Transverse colon (tissue), 4 donors: ENCODE data around the gene TOMM40. TPM values are rescaled to one million over a fixed set of nuclear protein-coding genes. Genes with fewer than 3 reads are reported as not detected.

Experiments used
- DNase-seq: peaks from one replicate; pipeline ENCODE4 v3.0.0-alpha.2; 2019
- H3K27ac ChIP-seq, 4 donors: fragments of 200-600 bp; sonication (generic); 2 replicates each; pipeline ENCODE4 v1.5.1; 2016 to 2018; ENCODE audit warnings: inconsistent platforms in 4 of 4
- H3K27me3 ChIP-seq: fragments of 200-600 bp; sonication (generic); 2 replicates; pipeline ENCODE4 v1.5.1; 2017; ENCODE audit warnings: inconsistent platforms
- H3K36me3 ChIP-seq, 4 donors: fragments of 200-600 bp; sonication (generic); 2 replicates each; pipeline ENCODE4 v1.5.1; 2017 to 2019; ENCODE audit warnings: inconsistent platforms in 4 of 4
- H3K4me1 ChIP-seq, 4 donors: fragments of 200-600 bp; sonication (generic); 2 replicates each; pipeline ENCODE4 v1.5.1; 2017 to 2020; ENCODE audit warnings: inconsistent platforms in 4 of 4
- H3K4me3 ChIP-seq, 4 donors: fragments of 200-600 bp; sonication (generic); 1 replicate in 1 of 4; 2 replicates in 3 of 4; pipeline versions ENCODE4 v1.5.1 to v1.6.1; 2017 to 2019; ENCODE audit warnings: inconsistent platforms in 4 of 4
- H3K9me3 ChIP-seq, 2 donors: fragments of 200-600 bp; sonication (generic); 2 replicates each; pipeline ENCODE4 v1.5.1; 2017 to 2019; ENCODE audit warnings: inconsistent platforms in 2 of 2
- CTCF ChIP-seq, 5 experiments: fragments of 200-600 bp in 3 of 5; fragments of 450-650 bp in 2 of 5; sonication (generic) in 3 of 5; IDR thresholded peaks; 1 replicate in 2 of 5; 2 replicates in 3 of 5; pipeline ENCODE4 v1.5.1; 2016 to 2017; ENCODE audit warnings: antibody characterized with exemption in 5 of 5, inconsistent platforms in 3 of 5, mild to moderate bottlenecking in 2 of 5, moderate library complexity in 1 of 5
- EP300 ChIP-seq: sonication (generic); formaldehyde crosslinking; IDR thresholded peaks from one replicate; pipeline ENCODE4 v1.6.1; 2017; ENCODE audit warnings: antibody characterized with exemption, low read depth
- POLR2A ChIP-seq: fragments of 450-650 bp; IDR thresholded peaks from one replicate; pipeline ENCODE4 v1.6.1; 2016; ENCODE audit warnings: antibody characterized with exemption, mild to moderate bottlenecking, moderate library complexity
- POLR2AphosphoS5 ChIP-seq, 3 donors: sonication (generic); formaldehyde crosslinking; IDR thresholded peaks; one replicate each; pipeline ENCODE4 v1.6.1; 2016; ENCODE audit warnings: antibody characterized with exemption in 3 of 3
- WGBS, 2 donors: methylation state at CpG; one replicate each; pipeline ENCODE4 v1.1.5; 2018; ENCODE audit warnings: low coverage in 1 of 2; 5-methylcytosine and 5-hydroxymethylcytosine counted together
- in situ Hi-C, 4 donors: fragments of 200-750 bp; cut with MboI; loops; one replicate each; pipeline versions ENCODE4 v1.15.0 to v1.15.1; 2017; ENCODE audit warnings: low sequenced_read_pairs in 3 of 4, low pct_ligation_motif_present in 1 of 4, low pct_unique_long_range_greater_than_20kb in 1 of 4
- intact Hi-C: fragments of 100-400 bp; cut with DNase I; formaldehyde crosslinking; loops from one replicate; pipeline ENCODE4 v1.15.1; 2023; ENCODE audit warnings: low total_unique reads
- total RNA-seq, 4 donors: library from RNA; depleted of rRNA; stranded (reverse); fragments of >200 nt; gene quantifications; one replicate each; pipeline ENCODE4 v1.1.0, GENCODE V29; 2016

Gene TOMM40
- total RNA-seq, 4 donors from 2014 or later, result 36.0 to 101 (median 53.8) TPM

- no peak for TF ChIP-seq POLR2AphosphoS5 (IDR thresholded peaks at IDR 0.05)
- no peak for TF ChIP-seq POLR2A
- no peak for TF ChIP-seq EP300
- no peak for TF ChIP-seq CTCF (IDR thresholded peaks at IDR 0.05)
- WGBS, 2 donors, result 75 to 79% methylated on average over 2 to 10 of the region's 10 CpGs
- intact Hi-C loops, result loop anchor here (5.0 kb wide), 1 partner anchor 37 kb away; the partner anchor contains the start of gene APOE
- H3K36me3 ChIP-seq, result no peaks in the 10 kb centered on the region
- H3K9me3 ChIP-seq, result no peaks in the 10 kb centered on the region
- in situ Hi-C loops, result no loop called here
- peak; percentile 60 for DNase-seq
- H3K4me1 ChIP-seq, result no peaks in the 10 kb centered on the region
- no peak overlapping the region for H3K4me3 ChIP-seq
- H3K27me3 ChIP-seq, result no peaks in the 10 kb centered on the region
- no peak overlapping the region for H3K27ac ChIP-seq
Observed at GRCh38 chr19:44943801-44944249, 52.8 kb downstream of the TOMM40 start.

GRCh38 chr19:44947041-44947581 is 56.1 kb downstream of the TOMM40 start:
- Histone ChIP-seq H3K4me3 (no peak overlapping the region), H3K27me3 (no peaks in the 10 kb centered on the region), H3K36me3 (peaks cover 0 to 7% (median 0%) of the 10 kb centered on the region in 4 donors), H3K9me3 (no peaks in the 10 kb centered on the region), H3K27ac (no peak overlapping the region), H3K4me1 (peaks cover 0 to 7% (median 2%) of the 10 kb centered on the region in 4 donors)
- intact Hi-C loops (no loop called here), in situ Hi-C loops (no loop called here)
- TF ChIP-seq POLR2AphosphoS5 (IDR thresholded peaks at IDR 0.05) (no peak), CTCF (IDR thresholded peaks at IDR 0.05) (no peak), EP300 (no peak), POLR2A (no peak)
- 89 to 90% methylated on average over 11 to 13 of the region's 13 CpGs for WGBS, 2 donors
- no peak for DNase-seq

- intact Hi-C loops, result no loop called here
- H3K27ac ChIP-seq, result no peak overlapping the region
- TF ChIP-seq POLR2A (no peak), EP300 (no peak), CTCF (IDR thresholded peaks at IDR 0.05) (no peak), POLR2AphosphoS5 (IDR thresholded peaks at IDR 0.05) (no peak)
- H3K36me3 ChIP-seq, result peaks cover 0 to 7% (median 0%) of the 10 kb centered on the region in 4 donors
- H3K9me3 ChIP-seq, result no peaks in the 10 kb centered on the region
- H3K4me3 ChIP-seq, result no peak overlapping the region
- H3K4me1 ChIP-seq, result peaks cover 0 to 7% (median 2%) of the 10 kb centered on the region in 4 donors
- no peak for DNase-seq
- in situ Hi-C loops, result no loop called here
- H3K27me3 ChIP-seq, result no peaks in the 10 kb centered on the region
- WGBS, 2 donors, result 85% methylated on average over 5 of the region's 5 CpGs; no CpG with 5 or more reads in 1 of the 2 donors
Observed at GRCh38 chr19:44948237-44948636, 57.2 kb downstream of the TOMM40 start.

GRCh38 chr19:44948763-44949374 is 57.8 kb downstream of the TOMM40 start:
- Histone ChIP-seq H3K27ac (no peak overlapping the region), H3K36me3 (peaks cover 0 to 7% (median 0%) of the 10 kb centered on the region in 4 donors), H3K9me3 (no peaks in the 10 kb centered on the region), H3K4me1 (peaks cover 0 to 12% (median 6%) of the 10 kb centered on the region in 4 donors), H3K4me3 (no peak overlapping the region), H3K27me3 (no peaks in the 10 kb centered on the region)
- in situ Hi-C loops, result no loop called here
- intact Hi-C loops, result no loop called here
- DNase-seq, result no peak
- TF ChIP-seq POLR2A, result no peak
- no peak for TF ChIP-seq POLR2AphosphoS5 (IDR thresholded peaks at IDR 0.05)
- no peak for TF ChIP-seq CTCF (IDR thresholded peaks at IDR 0.05)
- TF ChIP-seq EP300, result no peak
- 93% methylated on average over 4 of the region's 5 CpGs; no CpG with 5 or more reads in 1 of the 2 donors for WGBS, 2 donors
